Panc1 (cell line): ENCODE data around the gene STX12. TPM values are rescaled to one million over a fixed set of nuclear protein-coding genes. Genes with fewer than 3 reads are reported as not detected.

ENCODE experiments used
- ATAC-seq: fragments of 200-7000 bp; cut with Tn5 transposase; 2 replicates; pipeline ENCODE4 v1.9.1; 2020; ENCODE audit warnings: mild to moderate bottlenecking, moderate library complexity
- BruUV-seq: library from RNA; stranded (reverse); fragments of 400-500 nt; replicated peaks from 2 replicates; lab custom pipeline; 2021; lab: Mats Ljungman, UMichigan
- CTCF ChIA-PET: fragments of 300-600 bp; sonication (Branson Sonifier 250); formaldehyde crosslinking; loops from one replicate; lab custom pipeline; 2022; ENCODE audit warnings: antibody characterized with exemption; lab: Charles Lee
- POLR2A ChIA-PET: fragments of 300-600 bp; sonication (Branson Sonifier 250); formaldehyde crosslinking; loops from one replicate; lab custom pipeline; 2022; ENCODE audit warnings: antibody characterized with exemption; lab: Charles Lee
- DNase-seq: peaks from one replicate; pipeline ENCODE4 v3.0.0-alpha.2; 2010; ENCODE audit warnings: low read depth, low spot score
- H3K27ac ChIP-seq: 2 replicates; pipeline ENCODE4 v1.5.1; 2011; ENCODE audit warnings: mild to moderate bottlenecking, low read length, inconsistent platforms
- H3K27me3 ChIP-seq: fragments of 200-500 bp; sonication (Bioruptor generic); 2 replicates; pipeline ENCODE4 v1.6.0; 2014; ENCODE audit warnings: low read length, inconsistent platforms; ENCODE audit not compliant: control insufficient read depth, insufficient read depth
- H3K36me3 ChIP-seq: fragments of 200-500 bp; sonication (Bioruptor generic); 2 replicates; pipeline ENCODE4 v1.5.1; 2014; ENCODE audit warnings: inconsistent platforms, mild to moderate bottlenecking, low read length, moderate library complexity; ENCODE audit not compliant: control insufficient read depth, insufficient read depth
- H3K4me1 ChIP-seq: 2 replicates; pipeline ENCODE4 v1.5.1; 2011; ENCODE audit warnings: inconsistent platforms, mild to moderate bottlenecking, low read length, moderate library complexity; ENCODE audit not compliant: control insufficient read depth, insufficient read depth
- H3K4me3 ChIP-seq, 2 experiments: 2 replicates each; pipeline ENCODE4 v1.5.1; 2011 to 2012; ENCODE audit warnings: low read depth in 2 of 2, low read length in 2 of 2, mild to moderate bottlenecking in 2 of 2, inconsistent platforms in 1 of 2, moderate library complexity in 1 of 2
- H3K9me3 ChIP-seq: fragments of 200-500 bp; sonication (Bioruptor generic); 2 replicates; pipeline ENCODE4 v1.5.1; 2014; ENCODE audit warnings: low read depth, mild to moderate bottlenecking, inconsistent platforms, low read length, moderate library complexity; ENCODE audit not compliant: control insufficient read depth, insufficient read depth
- POLR2AphosphoS5 ChIP-seq: IDR thresholded peaks from 2 replicates; pipeline ENCODE4 v1.6.1; 2012; ENCODE audit warnings: mild to moderate bottlenecking, low read depth, low read length, moderate library complexity
- SIN3A ChIP-seq: IDR thresholded peaks from 2 replicates; pipeline ENCODE4 v1.6.1; 2012; ENCODE audit warnings: low read depth, mild to moderate bottlenecking, low read length, moderate library complexity, borderline replicate concordance; ENCODE audit not compliant: insufficient read depth
- TCF7L2 ChIP-seq: IDR thresholded peaks from 2 replicates; pipeline ENCODE4 v1.6.1; 2011; ENCODE audit warnings: mild to moderate bottlenecking, low read depth, low read length, inconsistent platforms
- in situ Hi-C: cut with HindIII; loops from 2 replicates; pipeline ENCODE4 v1.10.0; 2016; ENCODE audit warnings: low sequenced_read_pairs, low pct_unique_long_range_greater_than_20kb
- intact Hi-C: fragments of 100-400 bp; cut with micrococcal nuclease; formaldehyde crosslinking; loops from one replicate; pipeline ENCODE4 v1.10.0; 2022; ENCODE audit not compliant: unreplicated experiment
- total RNA-seq: library from RNA; stranded (reverse); gene quantifications from one replicate; pipeline ENCODE4 v1.2.1, GENCODE V29; 2021; ENCODE audit not compliant: unreplicated experiment
- TF ChIP-seq, protein P1 (sequence below): fragments of 450-650 bp; IDR thresholded peaks from 2 replicates; pipeline ENCODE4 v1.5.1; 2017; ENCODE audit warnings: mild to moderate bottlenecking
- TF ChIP-seq, protein P2 (sequence below), 2 experiments: IDR thresholded peaks; 2 replicates each; pipeline ENCODE4 v1.6.1; 2011 to 2012; ENCODE audit warnings: low read depth in 2 of 2, control low read depth in 1 of 2, low read length in 1 of 2, mild to moderate bottlenecking in 1 of 2, moderate library complexity in 1 of 2; ENCODE audit not compliant: insufficient read depth in 1 of 2

Gene STX12
- total RNA-seq, 1 experiment from 2014 or later = 25.3 TPM

- no peaks in the 10 kb centered on the region for H3K9me3 ChIP-seq
- H3K36me3 ChIP-seq = peaks cover 22% of the 10 kb centered on the region
- ChIA-PET CTCF (interaction anchor here (0.7 to 1.0 kb wide), 2 partner anchors 11 to 432 kb away, joined by 12 read pairs; no protein-coding TSS in a partner anchor), POLR2A (interaction anchor here (0.6 to 1.1 kb wide), 5 partner anchors 46 to 796 kb away, joined by 3 to 9 read pairs (median 4); no protein-coding TSS in a partner anchor)
- peak within 1 kb of the TSS; percentile 87 for H3K27ac ChIP-seq
- peak; percentile 99 for TF ChIP-seq POLR2AphosphoS5
- TF ChIP-seq TCF7L2 = no peak; the same call in 1 of the 2 replicates
- TF ChIP-seq, protein P1, sequence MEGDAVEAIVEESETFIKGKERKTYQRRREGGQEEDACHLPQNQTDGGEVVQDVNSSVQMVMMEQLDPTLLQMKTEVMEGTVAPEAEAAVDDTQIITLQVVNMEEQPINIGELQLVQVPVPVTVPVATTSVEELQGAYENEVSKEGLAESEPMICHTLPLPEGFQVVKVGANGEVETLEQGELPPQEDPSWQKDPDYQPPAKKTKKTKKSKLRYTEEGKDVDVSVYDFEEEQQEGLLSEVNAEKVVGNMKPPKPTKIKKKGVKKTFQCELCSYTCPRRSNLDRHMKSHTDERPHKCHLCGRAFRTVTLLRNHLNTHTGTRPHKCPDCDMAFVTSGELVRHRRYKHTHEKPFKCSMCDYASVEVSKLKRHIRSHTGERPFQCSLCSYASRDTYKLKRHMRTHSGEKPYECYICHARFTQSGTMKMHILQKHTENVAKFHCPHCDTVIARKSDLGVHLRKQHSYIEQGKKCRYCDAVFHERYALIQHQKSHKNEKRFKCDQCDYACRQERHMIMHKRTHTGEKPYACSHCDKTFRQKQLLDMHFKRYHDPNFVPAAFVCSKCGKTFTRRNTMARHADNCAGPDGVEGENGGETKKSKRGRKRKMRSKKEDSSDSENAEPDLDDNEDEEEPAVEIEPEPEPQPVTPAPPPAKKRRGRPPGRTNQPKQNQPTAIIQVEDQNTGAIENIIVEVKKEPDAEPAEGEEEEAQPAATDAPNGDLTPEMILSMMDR = no peak
- 0 out of 2 replicates have a peak, but pooled peaks have one; percentile 22 for TF ChIP-seq SIN3A
- TF ChIP-seq, protein P2, sequence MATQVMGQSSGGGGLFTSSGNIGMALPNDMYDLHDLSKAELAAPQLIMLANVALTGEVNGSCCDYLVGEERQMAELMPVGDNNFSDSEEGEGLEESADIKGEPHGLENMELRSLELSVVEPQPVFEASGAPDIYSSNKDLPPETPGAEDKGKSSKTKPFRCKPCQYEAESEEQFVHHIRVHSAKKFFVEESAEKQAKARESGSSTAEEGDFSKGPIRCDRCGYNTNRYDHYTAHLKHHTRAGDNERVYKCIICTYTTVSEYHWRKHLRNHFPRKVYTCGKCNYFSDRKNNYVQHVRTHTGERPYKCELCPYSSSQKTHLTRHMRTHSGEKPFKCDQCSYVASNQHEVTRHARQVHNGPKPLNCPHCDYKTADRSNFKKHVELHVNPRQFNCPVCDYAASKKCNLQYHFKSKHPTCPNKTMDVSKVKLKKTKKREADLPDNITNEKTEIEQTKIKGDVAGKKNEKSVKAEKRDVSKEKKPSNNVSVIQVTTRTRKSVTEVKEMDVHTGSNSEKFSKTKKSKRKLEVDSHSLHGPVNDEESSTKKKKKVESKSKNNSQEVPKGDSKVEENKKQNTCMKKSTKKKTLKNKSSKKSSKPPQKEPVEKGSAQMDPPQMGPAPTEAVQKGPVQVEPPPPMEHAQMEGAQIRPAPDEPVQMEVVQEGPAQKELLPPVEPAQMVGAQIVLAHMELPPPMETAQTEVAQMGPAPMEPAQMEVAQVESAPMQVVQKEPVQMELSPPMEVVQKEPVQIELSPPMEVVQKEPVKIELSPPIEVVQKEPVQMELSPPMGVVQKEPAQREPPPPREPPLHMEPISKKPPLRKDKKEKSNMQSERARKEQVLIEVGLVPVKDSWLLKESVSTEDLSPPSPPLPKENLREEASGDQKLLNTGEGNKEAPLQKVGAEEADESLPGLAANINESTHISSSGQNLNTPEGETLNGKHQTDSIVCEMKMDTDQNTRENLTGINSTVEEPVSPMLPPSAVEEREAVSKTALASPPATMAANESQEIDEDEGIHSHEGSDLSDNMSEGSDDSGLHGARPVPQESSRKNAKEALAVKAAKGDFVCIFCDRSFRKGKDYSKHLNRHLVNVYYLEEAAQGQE (IDR thresholded peaks at IDR 0.05; ENCODE audit: insufficient read depth in 1 of 2, low read depth in 2 of 2, low read length in 1 of 2) = peak in 1 of 2 experiments; percentile 50; a peak in 1 of 4 replicates
- in situ Hi-C loops (no loop called here), intact Hi-C loops (no loop called here)
- H3K4me3 ChIP-seq = peak within 1 kb of the TSS; percentile 92 to 95
- no peaks in the 10 kb centered on the region for H3K27me3 ChIP-seq
- peak; percentile 100 for ATAC-seq
- BruUV-seq = no TSS peak
- H3K4me1 ChIP-seq = peaks cover 13% of the 10 kb centered on the region; the same call in 1 of the 2 replicates
- DNase-seq = peak; percentile 86
Measured at GRCh38 chr1:27830621-27831440, 57.8 kb downstream of the STX12 start, which contains the start of gene PPP1R8. Gene PPP1R8 (plus strand): TSS chr1:27830782. CDS start chr1:27830836, 54 bp downstream.

DNA sequence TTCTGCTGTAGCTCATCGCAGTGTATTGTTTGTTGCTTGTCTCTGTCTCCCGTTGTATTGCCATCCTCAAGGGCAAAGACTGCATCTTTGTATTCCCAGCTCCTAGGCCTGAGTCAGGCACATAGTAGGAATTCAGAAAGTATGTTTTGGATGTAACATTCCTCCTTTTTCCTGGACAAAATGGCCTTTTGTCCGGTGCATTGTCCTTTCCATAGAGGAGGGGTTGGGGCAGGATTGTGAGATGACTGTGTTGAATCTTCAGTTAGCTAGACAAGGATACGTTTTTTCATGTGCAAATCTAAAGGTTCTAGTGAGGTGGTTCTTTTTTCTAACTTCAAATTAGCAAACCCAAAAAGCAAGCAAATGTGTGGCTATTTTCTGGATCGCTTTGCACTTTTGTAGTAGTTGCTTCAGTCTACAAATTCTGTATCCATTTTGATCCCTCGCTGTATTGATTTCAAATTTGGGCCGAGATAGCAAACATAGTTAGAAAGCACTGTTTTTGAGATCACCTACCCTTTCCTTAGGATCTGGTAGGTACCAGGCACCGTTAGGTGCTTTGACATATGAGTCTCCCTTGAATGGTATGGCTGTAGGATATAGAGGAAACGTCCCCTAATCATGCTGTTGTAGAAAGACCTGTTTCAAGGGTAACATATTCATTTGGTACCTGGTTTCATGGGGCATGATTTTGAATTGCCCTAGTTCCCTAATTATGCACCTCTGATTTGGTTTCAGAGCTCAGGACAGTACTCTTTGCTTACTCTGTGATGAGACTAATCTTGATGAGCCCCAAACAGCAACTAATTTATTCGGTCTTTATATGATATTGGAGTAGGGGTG is 58.8 kb downstream of the STX12 start:
- no peak for TF ChIP-seq TCF7L2
- TF ChIP-seq SIN3A = no peak
- TF ChIP-seq, protein P1 = no peak
- no peak for TF ChIP-seq POLR2AphosphoS5
- TF ChIP-seq, protein P2 (IDR thresholded peaks at IDR 0.05; ENCODE audit: insufficient read depth in 1 of 2, low read depth in 2 of 2, low read length in 1 of 2) = no peak
- POLR2A ChIA-PET = interaction anchor here (0.6 to 1.1 kb wide), 2 partner anchors 107 to 292 kb away, joined by 4 read pairs; no protein-coding TSS in a partner anchor
- intact Hi-C loops (no loop called here), in situ Hi-C loops (no loop called here)
- Histone ChIP-seq H3K4me1 (peaks cover 13% of the 10 kb centered on the region; the same call in 1 of the 2 replicates), H3K36me3 (peaks cover 22% of the 10 kb centered on the region), H3K27me3 (no peaks in the 10 kb centered on the region), H3K9me3 (no peaks in the 10 kb centered on the region), H3K4me3 (peak overlapping the region; percentile 92 to 95), H3K27ac (peak overlapping the region; percentile 87)
- BruUV-seq = TSS peak; percentile 51
- DNase-seq (no peak), ATAC-seq (no peak)
- CTCF ChIA-PET = no interaction called here
